Upper lobe of left lung (tissue), 4 donors: ENCODE data around the gene C1QL1.

Experiments
- CTCF ChIP-seq, 6 experiments: fragments of 450-650 bp in 4 of 6; fragments of 200-600 bp in 2 of 6; sonication (generic) in 2 of 6; IDR thresholded peaks; one replicate each; pipeline ENCODE4 v1.5.1; 2016 to 2019; ENCODE audit warnings: antibody characterized with exemption in 6 of 6
- EP300 ChIP-seq, 4 donors: sonication (generic); formaldehyde crosslinking; IDR thresholded peaks; one replicate each; pipeline ENCODE4 v1.5.1; 2017; ENCODE audit warnings: antibody characterized with exemption in 4 of 4, control low read depth in 2 of 4
- POLR2A ChIP-seq, 4 donors: fragments of 450-650 bp; IDR thresholded peaks; one replicate each; pipeline ENCODE4 v1.5.1; 2016 to 2017; ENCODE audit warnings: antibody characterized with exemption in 4 of 4, mild to moderate bottlenecking in 2 of 4
- POLR2AphosphoS5 ChIP-seq, 2 donors: sonication (generic); formaldehyde crosslinking; IDR thresholded peaks; one replicate each; pipeline ENCODE4 v1.5.1; 2017; ENCODE audit warnings: antibody characterized with exemption in 2 of 2

- TF ChIP-seq CTCF (IDR thresholded peaks at IDR 0.05) (no peak), POLR2AphosphoS5 (IDR thresholded peaks at IDR 0.05) (no peak), POLR2A (IDR thresholded peaks at IDR 0.05) (no peak), EP300 (IDR thresholded peaks at IDR 0.05) (no peak)
Observed at GRCh38 chr17:44992242-44992939, 24.3 kb upstream of the C1QL1 start.
